Ramos (cell line): ENCODE data around the gene MEI1.

Experiments used
- in situ Hi-C: fragments of 300-500 bp; cut with MboI; formaldehyde crosslinking; loops from one replicate; pipeline ENCODE4 v1.14.3; 2022; ENCODE audit warnings: low sequenced_read_pairs; ENCODE audit not compliant: unreplicated experiment

MEI1 gene

DNA sequence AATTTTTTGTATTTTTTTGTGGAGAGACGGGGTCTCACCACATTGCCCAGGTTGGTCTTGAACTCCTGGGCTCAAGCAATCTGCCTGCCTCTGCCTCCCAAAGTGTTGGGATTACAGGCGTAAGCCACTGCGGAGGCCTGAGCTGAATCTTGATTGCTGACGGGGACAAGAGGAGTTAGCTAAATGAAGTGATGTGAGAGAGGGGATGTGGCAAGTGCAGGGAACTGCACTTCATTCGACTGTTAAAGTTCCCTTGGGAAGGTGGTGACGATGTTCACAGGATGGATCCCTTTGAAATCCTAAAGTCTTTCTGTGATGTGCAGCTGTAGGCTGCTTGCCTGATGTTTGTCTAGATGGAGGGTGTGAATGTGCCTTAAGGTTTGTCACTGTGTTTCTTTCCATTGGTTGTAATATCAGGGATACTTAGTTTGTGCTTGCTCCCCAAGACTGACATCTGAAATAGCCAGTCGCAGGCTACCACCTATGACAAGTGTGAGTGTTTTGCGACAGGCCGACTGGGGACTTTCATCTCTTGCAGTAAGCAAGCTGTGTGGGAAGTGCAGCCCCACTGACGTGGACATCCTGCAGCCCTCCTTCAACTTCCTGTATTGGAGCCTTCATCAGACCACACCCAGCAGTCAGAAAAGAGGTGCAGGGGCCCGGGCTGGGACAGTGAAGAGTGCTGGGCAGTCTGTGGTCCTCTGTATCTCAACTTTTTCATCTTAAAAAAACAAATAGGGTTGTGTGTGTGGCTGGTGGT, 81.6 kb downstream of the MEI1 start:
- in situ Hi-C loops, result no loop called here

GRCh38 chr22:41781507-41781906, 82.2 kb downstream of the MEI1 start:
- in situ Hi-C loops, result no loop called here

GRCh38 chr22:41782316-41782715, 83.0 kb downstream of the MEI1 start:
- in situ Hi-C loops, result no loop called here

DNA sequence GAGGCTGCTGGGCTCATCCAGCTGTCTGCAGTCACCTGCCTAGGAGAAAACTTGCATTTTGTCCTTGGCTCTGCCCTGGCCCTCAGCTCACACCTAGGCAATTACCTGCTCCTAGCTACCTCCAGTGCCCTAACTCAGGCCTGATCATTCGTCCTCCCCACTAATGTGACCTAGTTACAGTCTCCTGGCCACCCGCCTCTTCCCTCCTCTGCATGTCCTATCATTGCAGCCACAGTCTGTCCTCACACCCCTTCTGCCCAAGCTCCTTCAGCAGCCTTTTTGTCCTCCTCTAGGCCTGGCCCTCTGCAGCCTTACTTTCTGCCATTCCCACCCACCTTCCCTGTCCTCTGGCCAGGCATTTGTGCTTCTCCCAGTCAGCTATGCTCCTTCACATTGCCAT, 83.4 kb downstream of the MEI1 start:
- in situ Hi-C loops, result no loop called here

GRCh38 chr22:41787331-41787730, 88.0 kb downstream of the MEI1 start:
- in situ Hi-C loops, result no loop called here

GRCh38 chr22:41793871-41794270, 94.6 kb downstream of the MEI1 start:
- in situ Hi-C loops, result no loop called here

DNA sequence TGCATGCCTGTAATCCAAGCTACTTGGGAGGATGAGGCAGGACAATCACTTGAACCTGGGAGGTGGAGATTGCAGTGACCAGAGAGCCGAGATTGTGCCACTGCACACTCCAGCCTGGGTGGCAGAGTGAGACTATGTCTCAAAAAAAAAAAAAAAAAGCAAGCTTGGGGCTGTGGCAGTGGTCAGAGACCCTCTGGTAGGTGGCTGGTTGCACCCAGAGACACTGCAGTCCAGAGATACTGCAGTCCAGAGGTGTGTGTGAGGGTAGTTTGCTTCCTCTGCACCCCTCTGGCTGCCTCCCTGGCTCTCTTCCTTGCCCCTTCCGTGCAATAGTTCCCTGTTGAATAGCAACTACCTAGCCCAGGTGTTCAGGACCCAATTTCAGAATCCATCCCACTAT, 99.4 kb downstream of the MEI1 start:
- in situ Hi-C loops, result no loop called here

GRCh38 chr22:41799486-41800347, 100.4 kb downstream of the MEI1 start:
- in situ Hi-C loops, result loop anchor here (25.0 kb wide), 1 partner anchor 288 kb away; the partner anchor contains the start of genes NDUFA6 and SMDT1

GRCh38 chr22:41800348-41801146, 101.2 kb downstream of the MEI1 start, which contains the start of gene CCDC134:
TSS of gene CCDC134 (plus strand) at chr22:41800679. CDS start at chr22:41808891, 8,212 bp downstream.
- in situ Hi-C loops, result loop anchor here (25.0 kb wide), 1 partner anchor 287 kb away; the partner anchor contains the start of genes NDUFA6 and SMDT1

DNA sequence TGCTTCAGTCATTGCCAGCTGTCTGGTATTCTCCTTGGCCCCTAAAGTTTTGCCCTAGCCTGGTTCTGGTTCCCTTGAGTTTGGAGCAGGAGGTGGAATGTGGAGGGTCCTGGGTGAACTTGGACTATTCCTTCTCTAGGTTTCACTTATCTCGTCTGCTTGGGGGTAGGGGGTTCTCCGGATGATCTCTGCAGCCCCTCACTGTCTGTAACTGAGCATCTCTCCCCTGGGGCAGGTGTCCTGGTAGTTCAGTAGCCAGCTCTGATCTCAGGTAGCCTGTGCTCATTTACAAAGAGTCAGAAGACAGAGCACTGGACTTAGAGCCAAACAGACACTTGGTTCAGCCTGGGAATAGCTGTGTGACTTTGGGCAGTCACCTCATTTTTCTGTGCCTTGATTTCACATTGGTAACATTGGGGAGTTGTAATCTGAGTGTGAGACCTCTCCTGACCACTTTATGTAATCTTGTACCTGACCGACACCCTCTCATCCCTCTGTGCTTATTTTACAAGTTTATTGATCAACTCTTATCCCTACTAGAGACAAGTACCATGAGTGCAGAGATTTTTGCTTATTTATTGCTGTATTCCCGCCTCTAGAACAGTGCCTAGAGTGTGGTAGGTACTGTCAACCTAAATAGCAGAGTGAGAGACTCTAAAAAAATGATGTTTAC, 102.0 kb downstream of the MEI1 start:
- in situ Hi-C loops, result loop anchor here (25.0 kb wide), 1 partner anchor 286 kb away; the partner anchor contains the start of genes NDUFA6 and SMDT1

DNA sequence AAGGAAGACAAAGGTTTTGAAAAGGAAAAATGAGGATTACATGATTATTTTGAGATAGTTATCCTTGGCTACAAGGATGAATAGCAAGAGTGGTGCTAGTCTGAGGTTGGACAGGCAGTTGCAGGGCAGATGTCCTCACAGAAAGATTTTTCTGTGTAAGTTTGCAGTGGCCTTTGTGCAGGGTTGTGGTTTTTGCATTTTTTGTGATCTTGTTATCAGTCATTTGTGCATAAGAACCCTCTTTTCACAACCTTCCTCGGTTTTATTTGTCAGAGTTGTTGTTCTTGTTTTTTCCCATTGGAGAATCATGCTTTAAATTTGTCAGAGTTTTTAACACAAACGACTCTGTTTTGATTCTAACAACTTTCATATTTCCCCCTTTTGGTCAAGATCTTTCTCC, 102.6 kb downstream of the MEI1 start:
- in situ Hi-C loops, result loop anchor here (25.0 kb wide), 1 partner anchor 285 kb away; the partner anchor contains the start of genes NDUFA6 and SMDT1

DNA sequence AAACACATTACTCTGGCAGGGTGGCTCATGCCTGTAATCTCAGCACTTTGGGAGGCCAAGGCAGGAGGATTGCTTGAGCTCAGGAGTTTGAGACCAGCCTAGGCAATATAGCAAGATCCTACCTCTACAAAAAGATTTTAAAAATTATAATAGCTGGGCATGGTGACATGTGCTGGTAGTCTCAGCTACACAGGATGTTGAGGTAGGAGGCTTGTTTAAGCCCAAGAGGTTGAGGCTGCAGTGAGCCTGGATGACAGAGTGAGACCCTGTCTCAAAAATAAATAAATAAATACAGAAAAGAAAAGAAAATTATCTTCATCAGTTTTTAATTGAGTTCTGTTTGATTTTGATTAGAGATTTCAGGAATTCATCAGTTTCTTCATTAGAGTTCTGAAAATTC, 106.3 kb downstream of the MEI1 start:
- in situ Hi-C loops, result loop anchor here (25.0 kb wide), 1 partner anchor 282 kb away; the partner anchor contains the start of genes NDUFA6 and SMDT1

DNA sequence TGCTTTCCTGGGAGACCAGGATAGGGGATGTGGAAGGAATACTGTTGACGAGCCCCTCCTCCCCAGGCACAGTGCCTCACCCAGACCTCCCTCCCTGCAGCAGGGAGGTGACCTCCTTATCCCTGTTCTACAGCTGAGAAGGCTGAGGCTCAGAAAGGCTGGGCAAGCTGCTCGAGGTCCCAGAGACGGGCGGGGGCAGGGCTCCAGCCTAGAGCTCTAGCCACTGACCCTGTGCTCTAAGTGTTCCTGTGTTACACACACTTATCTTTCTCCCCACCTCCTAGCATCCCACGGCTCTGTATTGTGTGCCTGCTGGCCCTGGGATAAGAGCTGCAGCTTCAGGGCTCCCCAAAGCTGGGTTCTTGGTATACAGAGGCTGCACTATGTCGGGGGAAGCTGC, 109.1 kb downstream of the MEI1 start:
- in situ Hi-C loops, result loop anchor here (25.0 kb wide), 1 partner anchor 279 kb away; the partner anchor contains the start of genes NDUFA6 and SMDT1

GRCh38 chr22:41810022-41810421, 110.7 kb downstream of the MEI1 start:
- in situ Hi-C loops, result loop anchor here (25.0 kb wide), 1 partner anchor 277 kb away; the partner anchor contains the start of genes NDUFA6 and SMDT1

GRCh38 chr22:41812805-41813545, 113.7 kb downstream of the MEI1 start:
- in situ Hi-C loops, result loop anchor here (25.0 kb wide), 1 partner anchor 274 kb away; the partner anchor contains the start of genes NDUFA6 and SMDT1

DNA sequence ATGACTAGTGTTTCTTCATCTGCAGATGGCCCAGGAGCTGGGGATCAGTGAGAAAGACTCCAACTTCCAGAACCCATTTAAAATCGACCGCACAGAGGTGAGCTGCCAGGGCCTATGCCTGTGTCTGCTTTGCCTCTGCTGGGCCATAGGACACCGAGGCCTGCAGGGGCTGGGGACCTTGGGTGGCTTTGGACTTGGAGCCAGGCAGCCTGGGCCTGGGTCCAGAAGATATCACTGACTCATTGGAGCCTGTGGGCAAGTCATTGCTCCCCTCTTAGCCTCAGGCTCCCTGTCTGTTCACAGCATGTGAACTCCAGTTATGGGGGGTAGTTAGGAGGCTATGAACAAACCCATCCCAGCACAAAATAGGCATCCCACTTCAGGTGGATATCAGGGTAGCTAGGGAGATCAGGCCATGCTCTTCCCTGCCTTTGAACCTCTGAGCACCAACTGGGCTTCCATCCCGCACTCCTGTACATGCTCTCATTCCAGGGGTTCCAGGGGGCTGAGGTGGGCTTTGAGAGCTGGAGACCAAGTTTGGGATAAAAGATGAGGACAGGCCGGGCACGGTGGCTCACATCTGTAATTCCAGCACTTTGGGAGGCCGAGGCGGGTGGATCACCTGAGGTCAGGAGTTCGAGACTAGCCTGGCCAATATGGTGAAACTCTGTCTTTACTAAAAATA, 114.6 kb downstream of the MEI1 start:
- in situ Hi-C loops, result loop anchor here (25.0 kb wide), 1 partner anchor 273 kb away; the partner anchor contains the start of genes NDUFA6 and SMDT1

DNA sequence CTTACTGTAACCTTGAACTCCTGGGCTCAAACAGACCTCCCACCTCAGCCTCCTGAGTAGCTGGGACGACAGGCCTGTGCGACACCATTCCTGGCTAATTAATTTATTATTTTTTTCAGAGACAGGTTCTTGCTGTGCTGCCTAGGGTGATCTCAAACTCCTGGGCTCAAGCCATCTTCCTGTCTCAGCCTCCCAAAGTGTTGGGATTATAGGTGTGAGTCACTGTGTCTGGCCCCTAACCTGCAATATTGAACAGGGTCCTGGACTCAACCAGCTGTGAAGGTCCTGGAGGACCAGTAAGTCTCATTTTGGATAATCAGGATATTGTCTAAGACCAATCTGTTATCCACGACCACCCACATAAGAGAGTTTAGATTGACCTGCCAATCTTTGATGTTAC, 116.4 kb downstream of the MEI1 start:
- in situ Hi-C loops, result loop anchor here (25.0 kb wide), 1 partner anchor 272 kb away; the partner anchor contains the start of genes NDUFA6 and SMDT1

GRCh38 chr22:41816241-41816640, 116.9 kb downstream of the MEI1 start:
- in situ Hi-C loops, result loop anchor here (25.0 kb wide), 1 partner anchor 271 kb away; the partner anchor contains the start of genes NDUFA6 and SMDT1
